Transverse colon (tissue), 4 donors: ENCODE results near the gene LSMEM2. TPM values are rescaled to one million over a fixed set of nuclear protein-coding genes. Genes with fewer than 3 reads are reported as not detected.
A peak's percentile ranks its signal among the peaks of the same experiment; 100 is the strongest.

Experiments used
- DNase-seq: peaks from one replicate; pipeline ENCODE4 v3.0.0-alpha.2; 2019
- H3K27ac ChIP-seq, 4 donors: fragments of 200-600 bp; sonication (generic); 2 replicates each; pipeline ENCODE4 v1.5.1; 2016 to 2018; ENCODE audit warnings: inconsistent platforms in 4 of 4
- H3K27me3 ChIP-seq: fragments of 200-600 bp; sonication (generic); 2 replicates; pipeline ENCODE4 v1.5.1; 2017; ENCODE audit warnings: inconsistent platforms
- H3K36me3 ChIP-seq, 4 donors: fragments of 200-600 bp; sonication (generic); 2 replicates each; pipeline ENCODE4 v1.5.1; 2017 to 2019; ENCODE audit warnings: inconsistent platforms in 4 of 4
- H3K4me1 ChIP-seq, 4 donors: fragments of 200-600 bp; sonication (generic); 2 replicates each; pipeline ENCODE4 v1.5.1; 2017 to 2020; ENCODE audit warnings: inconsistent platforms in 4 of 4
- H3K4me3 ChIP-seq, 4 donors: fragments of 200-600 bp; sonication (generic); 1 replicate in 1 of 4; 2 replicates in 3 of 4; pipeline versions ENCODE4 v1.5.1 to v1.6.1; 2017 to 2019; ENCODE audit warnings: inconsistent platforms in 4 of 4
- H3K9me3 ChIP-seq, 2 donors: fragments of 200-600 bp; sonication (generic); 2 replicates each; pipeline ENCODE4 v1.5.1; 2017 to 2019; ENCODE audit warnings: inconsistent platforms in 2 of 2
- EP300 ChIP-seq: sonication (generic); formaldehyde crosslinking; IDR thresholded peaks from one replicate; pipeline ENCODE4 v1.6.1; 2017; ENCODE audit warnings: antibody characterized with exemption, low read depth
- POLR2A ChIP-seq: fragments of 450-650 bp; IDR thresholded peaks from one replicate; pipeline ENCODE4 v1.6.1; 2016; ENCODE audit warnings: antibody characterized with exemption, mild to moderate bottlenecking, moderate library complexity
- POLR2AphosphoS5 ChIP-seq, 3 donors: sonication (generic); formaldehyde crosslinking; IDR thresholded peaks; one replicate each; pipeline ENCODE4 v1.6.1; 2016; ENCODE audit warnings: antibody characterized with exemption in 3 of 3
- WGBS, 2 donors: methylation state at CpG; one replicate each; pipeline ENCODE4 v1.1.5; 2018; ENCODE audit warnings: low coverage in 1 of 2; 5-methylcytosine and 5-hydroxymethylcytosine counted together
- in situ Hi-C, 4 donors: fragments of 200-750 bp; cut with MboI; loops; one replicate each; pipeline versions ENCODE4 v1.15.0 to v1.15.1; 2017; ENCODE audit warnings: low sequenced_read_pairs in 3 of 4, low pct_ligation_motif_present in 1 of 4, low pct_unique_long_range_greater_than_20kb in 1 of 4
- intact Hi-C: fragments of 100-400 bp; cut with DNase I; formaldehyde crosslinking; loops from one replicate; pipeline ENCODE4 v1.15.1; 2023; ENCODE audit warnings: low total_unique reads
- total RNA-seq, 4 donors: library from RNA; depleted of rRNA; stranded (reverse); fragments of >200 nt; gene quantifications; one replicate each; pipeline ENCODE4 v1.1.0, GENCODE V29; 2016
- TF ChIP-seq, protein P1 (sequence below), 5 experiments: fragments of 200-600 bp in 3 of 5; fragments of 450-650 bp in 2 of 5; sonication (generic) in 3 of 5; IDR thresholded peaks; 1 replicate in 2 of 5; 2 replicates in 3 of 5; pipeline ENCODE4 v1.5.1; 2016 to 2017; ENCODE audit warnings: antibody characterized with exemption in 5 of 5, inconsistent platforms in 3 of 5, mild to moderate bottlenecking in 2 of 5, moderate library complexity in 1 of 5

Gene LSMEM2
- not detected for total RNA-seq

DNA sequence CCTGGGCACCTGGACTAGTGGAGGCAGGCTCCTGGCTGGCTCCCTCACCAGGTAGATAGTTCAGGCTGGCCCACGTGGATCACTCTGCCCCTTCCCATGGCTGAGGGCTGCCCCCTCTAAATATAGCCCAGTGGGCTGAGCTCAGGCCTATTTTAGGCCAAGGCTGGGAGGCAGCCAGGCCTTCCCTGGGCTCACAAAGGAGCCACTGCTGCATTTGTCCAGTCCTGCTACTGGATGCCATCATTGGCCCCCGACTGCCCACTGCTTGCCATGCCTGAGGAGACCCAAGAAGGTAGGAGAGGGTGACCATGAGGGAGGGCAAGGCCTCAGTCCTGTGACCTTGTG lies at the start of gene LSMEM2:
Gene LSMEM2 (plus strand): TSS at position 208 of the 345 bp plus-strand sequence. CDS start 27 bp downstream, at position 235.
- in situ Hi-C loops (no loop called here), intact Hi-C loops (loop anchor here (10.0 kb wide), 1 partner anchor 154 kb away; no protein-coding TSS in a partner anchor)
- peaks cover 0 to 10% (median 4%) of the 10 kb centered on the region in 4 donors for H3K4me1 ChIP-seq
- no peak for TF ChIP-seq EP300
- TF ChIP-seq, protein P1, sequence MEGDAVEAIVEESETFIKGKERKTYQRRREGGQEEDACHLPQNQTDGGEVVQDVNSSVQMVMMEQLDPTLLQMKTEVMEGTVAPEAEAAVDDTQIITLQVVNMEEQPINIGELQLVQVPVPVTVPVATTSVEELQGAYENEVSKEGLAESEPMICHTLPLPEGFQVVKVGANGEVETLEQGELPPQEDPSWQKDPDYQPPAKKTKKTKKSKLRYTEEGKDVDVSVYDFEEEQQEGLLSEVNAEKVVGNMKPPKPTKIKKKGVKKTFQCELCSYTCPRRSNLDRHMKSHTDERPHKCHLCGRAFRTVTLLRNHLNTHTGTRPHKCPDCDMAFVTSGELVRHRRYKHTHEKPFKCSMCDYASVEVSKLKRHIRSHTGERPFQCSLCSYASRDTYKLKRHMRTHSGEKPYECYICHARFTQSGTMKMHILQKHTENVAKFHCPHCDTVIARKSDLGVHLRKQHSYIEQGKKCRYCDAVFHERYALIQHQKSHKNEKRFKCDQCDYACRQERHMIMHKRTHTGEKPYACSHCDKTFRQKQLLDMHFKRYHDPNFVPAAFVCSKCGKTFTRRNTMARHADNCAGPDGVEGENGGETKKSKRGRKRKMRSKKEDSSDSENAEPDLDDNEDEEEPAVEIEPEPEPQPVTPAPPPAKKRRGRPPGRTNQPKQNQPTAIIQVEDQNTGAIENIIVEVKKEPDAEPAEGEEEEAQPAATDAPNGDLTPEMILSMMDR (IDR thresholded peaks at IDR 0.05): no peak
- TF ChIP-seq POLR2AphosphoS5 (IDR thresholded peaks at IDR 0.05): no peak
- no peak for TF ChIP-seq POLR2A
- no peaks in the 10 kb centered on the region for H3K36me3 ChIP-seq
- no peaks in the 10 kb centered on the region for H3K9me3 ChIP-seq
- no peak for DNase-seq
- H3K27ac ChIP-seq: no peak within 1 kb of the TSS
- WGBS, 2 donors: 71% methylated on average over 1 of the region's 2 CpGs; no CpG with 5 or more reads in 1 of the 2 donors
- H3K27me3 ChIP-seq: peaks cover 27% of the 10 kb centered on the region
- no peak within 1 kb of the TSS for H3K4me3 ChIP-seq

DNA sequence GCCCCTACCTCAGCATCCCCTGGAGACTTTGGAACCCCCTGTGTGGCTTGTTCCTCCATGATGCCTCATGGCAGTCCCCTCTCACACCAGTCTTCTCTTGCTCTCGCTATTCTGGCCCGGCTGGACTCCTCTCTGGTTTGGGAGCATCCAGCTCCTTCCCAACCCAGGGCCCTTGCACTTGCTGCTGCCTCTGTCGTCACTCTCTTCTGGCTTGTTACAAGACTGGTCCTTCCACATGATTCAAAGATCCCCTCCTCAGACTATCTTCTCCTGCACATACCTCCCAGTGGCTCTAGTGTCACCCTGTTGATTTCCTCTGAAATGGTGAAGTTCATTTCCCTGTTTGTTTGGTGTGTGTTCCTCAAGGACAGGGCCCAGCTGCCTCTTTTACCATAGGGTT lies 49.4 kb upstream of the LSMEM2 start:
- H3K9me3 ChIP-seq: no peaks in the 10 kb centered on the region
- WGBS, 2 donors: 96% methylated on average over 3 of the region's 3 CpGs; no CpG with 5 or more reads in 1 of the 2 donors
- in situ Hi-C loops (loop anchor here in 1 of 4 donors (5.0 kb wide), 1 partner anchor 37 kb away; the partner anchor contains the start of gene GNAT1), intact Hi-C loops (loop anchor here (5.0 kb wide), 1 partner anchor 33 kb away; no protein-coding TSS in a partner anchor)
- DNase-seq: no peak
- peak overlapping the region in 1 of 4 donors; percentile 5 for H3K27ac ChIP-seq
- TF ChIP-seq, protein P1 (IDR thresholded peaks at IDR 0.05): no peak
- TF ChIP-seq POLR2A (no peak), POLR2AphosphoS5 (IDR thresholded peaks at IDR 0.05) (no peak), EP300 (no peak)
- peaks cover 4 to 23% (median 16%) of the 10 kb centered on the region in 4 donors for H3K4me1 ChIP-seq
- peaks cover 7% of the 10 kb centered on the region for H3K27me3 ChIP-seq
- no peak overlapping the region for H3K4me3 ChIP-seq
- H3K36me3 ChIP-seq: no peaks in the 10 kb centered on the region

DNA sequence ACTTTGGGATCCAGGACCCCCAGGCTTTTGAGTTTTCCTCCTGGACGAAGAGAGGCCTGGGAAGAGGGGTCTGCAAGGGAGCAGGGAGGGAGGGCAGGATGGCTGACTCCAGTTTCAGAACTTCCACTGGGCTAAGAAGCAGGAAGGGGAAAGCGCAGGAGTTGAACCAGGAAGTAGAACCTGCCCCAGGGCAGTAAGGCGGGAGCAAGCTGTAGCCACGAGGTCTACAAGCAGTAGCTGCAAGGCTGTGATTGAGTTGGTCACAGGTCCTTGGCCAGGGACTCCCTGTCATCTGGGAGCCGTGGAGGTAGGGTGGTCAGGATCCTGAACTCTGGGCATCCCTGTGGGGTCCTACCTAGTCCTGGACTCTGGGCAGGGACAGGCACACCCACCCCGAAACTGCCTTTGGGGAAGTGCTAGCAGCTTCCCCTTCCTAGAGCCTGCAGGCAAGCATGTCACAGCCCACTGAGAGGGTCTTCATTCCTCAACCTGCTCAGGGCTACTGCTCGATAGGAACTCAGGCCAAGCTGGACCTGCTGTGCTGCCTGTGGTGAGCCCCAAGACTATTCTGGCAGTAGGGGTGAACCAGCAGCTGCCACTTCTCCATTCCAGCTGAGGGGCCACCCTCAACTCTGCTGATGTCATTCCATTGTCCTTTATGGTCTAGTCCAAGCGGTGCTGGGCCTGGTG lies 48.6 kb upstream of the LSMEM2 start:
- in situ Hi-C loops: no loop called here
- DNase-seq: no peak
- peaks cover 3% of the 10 kb centered on the region for H3K27me3 ChIP-seq
- intact Hi-C loops: no loop called here
- H3K4me3 ChIP-seq: no peak overlapping the region
- H3K36me3 ChIP-seq: no peaks in the 10 kb centered on the region
- 80% methylated on average over 7 of the region's 8 CpGs; no CpG with 5 or more reads in 1 of the 2 donors for WGBS, 2 donors
- no peak for TF ChIP-seq POLR2AphosphoS5 (IDR thresholded peaks at IDR 0.05)
- TF ChIP-seq, protein P1 (IDR thresholded peaks at IDR 0.05): no peak
- no peak for TF ChIP-seq EP300
- no peak for TF ChIP-seq POLR2A
- peak overlapping the region in 2 of 4 donors; percentile 5 to 15 for H3K27ac ChIP-seq
- H3K9me3 ChIP-seq: no peaks in the 10 kb centered on the region
- H3K4me1 ChIP-seq: peaks cover 4 to 26% (median 20%) of the 10 kb centered on the region in 4 donors

DNA sequence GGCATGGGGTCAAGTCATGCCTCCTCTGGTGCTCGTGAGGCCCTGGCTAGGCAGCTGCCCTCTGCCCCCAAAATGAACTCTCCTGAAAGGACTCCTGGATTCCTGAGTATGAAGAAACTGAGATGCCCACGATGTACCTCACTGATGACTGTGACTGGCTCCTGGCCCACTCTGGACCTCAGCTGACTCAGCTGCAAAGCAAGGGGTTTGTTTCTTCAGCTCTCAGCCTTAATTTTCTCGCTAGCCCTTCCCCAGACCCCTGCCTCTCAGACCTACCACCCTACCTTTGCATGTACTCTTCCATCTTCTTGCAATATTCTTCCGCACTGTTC lies 48.1 kb upstream of the LSMEM2 start:
- peak overlapping the region in 1 of 4 donors; percentile 15 for H3K27ac ChIP-seq
- DNase-seq: no peak

More for the DNA sequence above, 48.1 kb upstream of the LSMEM2 start:
- Histone ChIP-seq H3K4me1 (peaks cover 4 to 28% (median 23%) of the 10 kb centered on the region in 4 donors), H3K36me3 (no peaks in the 10 kb centered on the region), H3K27me3 (no peaks in the 10 kb centered on the region), H3K4me3 (no peak overlapping the region), H3K9me3 (no peaks in the 10 kb centered on the region)
- intact Hi-C loops: no loop called here
- no peak for TF ChIP-seq EP300
- in situ Hi-C loops: no loop called here
- 85 to 92% methylated on average over 2 to 4 of the region's 4 CpGs for WGBS, 2 donors
